ENCODE data around the gene TBC1D5. TPM values are rescaled to one million over a fixed set of nuclear protein-coding genes. Genes with fewer than 3 reads are reported as not detected.
A peak's percentile ranks its signal among the peaks of the same experiment; 100 is the strongest.

TBC1D5 gene
- total RNA-seq, 4 donors from 2014 or later: 21.3 to 86.4 (median 48.1) TPM

DNA sequence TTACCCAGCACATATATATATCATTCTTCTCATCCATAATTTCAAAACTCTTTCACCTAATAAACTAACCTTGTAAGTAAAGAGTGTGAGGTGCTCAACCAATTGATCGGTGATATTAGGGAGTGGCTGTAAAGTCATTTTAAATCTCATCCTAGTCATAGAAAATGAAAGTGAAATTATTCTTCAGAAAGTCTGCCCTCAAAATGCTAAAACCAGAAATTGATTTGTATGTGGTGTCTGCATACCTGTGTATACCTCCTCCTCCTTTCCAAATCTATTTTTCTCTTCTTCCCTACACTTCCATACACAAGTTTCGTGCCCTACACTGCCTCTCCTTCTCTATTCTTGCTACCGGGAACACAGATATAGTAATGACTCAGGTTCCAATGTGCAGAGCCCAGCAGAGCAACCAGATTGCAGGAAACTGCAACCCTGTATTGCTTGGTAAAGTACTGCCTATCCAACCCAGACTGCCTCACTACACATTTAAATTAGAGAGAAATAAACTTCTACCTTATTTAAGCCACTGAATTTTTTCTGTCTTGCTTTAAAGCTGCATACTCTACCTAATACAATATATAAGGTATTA is 7.4 kb upstream of the TBC1D5 start:
- DNase-seq: peak; percentile 15
- intact Hi-C loops (cut with DNase I; ENCODE audit: low total_unique reads): loop anchor here (5.0 kb wide), 1 partner anchor 698 kb away; no protein-coding TSS in a partner anchor
- TF ChIP-seq, protein P1, sequence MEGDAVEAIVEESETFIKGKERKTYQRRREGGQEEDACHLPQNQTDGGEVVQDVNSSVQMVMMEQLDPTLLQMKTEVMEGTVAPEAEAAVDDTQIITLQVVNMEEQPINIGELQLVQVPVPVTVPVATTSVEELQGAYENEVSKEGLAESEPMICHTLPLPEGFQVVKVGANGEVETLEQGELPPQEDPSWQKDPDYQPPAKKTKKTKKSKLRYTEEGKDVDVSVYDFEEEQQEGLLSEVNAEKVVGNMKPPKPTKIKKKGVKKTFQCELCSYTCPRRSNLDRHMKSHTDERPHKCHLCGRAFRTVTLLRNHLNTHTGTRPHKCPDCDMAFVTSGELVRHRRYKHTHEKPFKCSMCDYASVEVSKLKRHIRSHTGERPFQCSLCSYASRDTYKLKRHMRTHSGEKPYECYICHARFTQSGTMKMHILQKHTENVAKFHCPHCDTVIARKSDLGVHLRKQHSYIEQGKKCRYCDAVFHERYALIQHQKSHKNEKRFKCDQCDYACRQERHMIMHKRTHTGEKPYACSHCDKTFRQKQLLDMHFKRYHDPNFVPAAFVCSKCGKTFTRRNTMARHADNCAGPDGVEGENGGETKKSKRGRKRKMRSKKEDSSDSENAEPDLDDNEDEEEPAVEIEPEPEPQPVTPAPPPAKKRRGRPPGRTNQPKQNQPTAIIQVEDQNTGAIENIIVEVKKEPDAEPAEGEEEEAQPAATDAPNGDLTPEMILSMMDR (IDR thresholded peaks at IDR 0.05): no peak
- Histone ChIP-seq H3K4me3 (peak overlapping the region in 1 of 4 donors; percentile 13), H3K36me3 (no peaks in the 10 kb centered on the region), H3K4me1 (no peaks in the 10 kb centered on the region), H3K27me3 (no peaks in the 10 kb centered on the region), H3K9me3 (no peaks in the 10 kb centered on the region), H3K27ac (no peak overlapping the region)
- 22 to 34% methylated on average over 3 of the region's 3 CpGs for WGBS, 2 donors (ENCODE audit: low coverage in 1 of 2)
- in situ Hi-C loops (cut with MboI; ENCODE audit: low pct_ligation_motif_present in 1 of 4, low pct_unique_long_range_greater_than_20kb in 1 of 4, low sequenced_read_pairs in 3 of 4): no loop called here

DNA sequence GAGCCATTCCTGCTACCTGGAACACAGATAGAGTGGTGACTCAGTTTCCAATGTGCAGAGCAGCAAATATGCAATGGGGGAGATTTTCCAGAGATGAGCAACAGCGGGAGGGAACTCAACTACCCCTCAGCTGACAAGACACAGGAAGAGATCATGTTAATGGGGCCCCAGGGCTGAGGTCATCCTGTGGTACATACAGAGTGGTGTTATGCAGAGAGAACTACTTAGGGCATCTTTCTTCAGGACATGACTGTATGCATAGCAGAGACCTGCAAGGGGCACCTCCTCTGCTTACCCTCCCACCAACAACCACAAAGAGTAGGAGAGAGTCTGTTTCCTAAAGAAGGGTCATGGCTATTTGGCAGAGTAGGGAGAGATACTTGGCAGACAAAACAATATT is 6.8 kb upstream of the TBC1D5 start:
- no peaks in the 10 kb centered on the region for H3K36me3 ChIP-seq
- WGBS, 2 donors (ENCODE audit: low coverage in 1 of 2): 67 to 100% methylated on average over 1 of the region's 1 CpG
- no peak overlapping the region for H3K27ac ChIP-seq
- DNase-seq: no peak
- in situ Hi-C loops (cut with MboI; ENCODE audit: low pct_ligation_motif_present in 1 of 4, low pct_unique_long_range_greater_than_20kb in 1 of 4, low sequenced_read_pairs in 3 of 4): no loop called here
- no peaks in the 10 kb centered on the region for H3K4me1 ChIP-seq
- no peaks in the 10 kb centered on the region for H3K27me3 ChIP-seq
- H3K9me3 ChIP-seq: no peaks in the 10 kb centered on the region
- no peak for TF ChIP-seq EP300 (IDR thresholded peaks at IDR 0.05; ENCODE audit: low read depth)
- TF ChIP-seq POLR2AphosphoS5 (IDR thresholded peaks at IDR 0.05): no peak
- TF ChIP-seq, protein P1 (IDR thresholded peaks at IDR 0.05): no peak
- TF ChIP-seq POLR2A (IDR thresholded peaks at IDR 0.05): no peak
- intact Hi-C loops (cut with DNase I; ENCODE audit: low total_unique reads): no loop called here
- peak overlapping the region in 1 of 4 donors; percentile 13 for H3K4me3 ChIP-seq

DNA sequence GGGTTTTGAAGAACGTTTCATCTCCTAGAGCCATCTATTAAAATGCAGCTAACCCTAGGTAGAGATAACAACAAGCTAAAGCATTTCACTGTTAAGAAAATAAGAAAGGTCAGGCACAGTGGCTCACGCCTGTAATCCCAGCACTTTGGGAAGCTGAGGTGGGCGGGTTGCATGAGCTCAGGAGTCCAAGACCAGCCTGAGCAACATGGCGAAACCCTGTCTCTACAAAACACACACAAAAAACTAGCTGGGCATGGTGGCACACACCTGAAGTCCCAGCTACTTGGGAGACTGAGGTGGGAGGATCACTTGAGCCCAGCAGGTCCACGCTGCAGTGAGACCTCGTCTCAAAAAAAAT is 5.4 kb upstream of the TBC1D5 start:
- Histone ChIP-seq H3K27me3 (no peaks in the 10 kb centered on the region), H3K27ac (no peak overlapping the region), H3K4me1 (peaks cover 5 to 10% (median 9%) of the 10 kb centered on the region in 4 donors), H3K4me3 (no peak overlapping the region), H3K9me3 (no peaks in the 10 kb centered on the region), H3K36me3 (no peaks in the 10 kb centered on the region)
- in situ Hi-C loops (cut with MboI; ENCODE audit: low pct_ligation_motif_present in 1 of 4, low pct_unique_long_range_greater_than_20kb in 1 of 4, low sequenced_read_pairs in 3 of 4) (no loop called here), intact Hi-C loops (cut with DNase I; ENCODE audit: low total_unique reads) (no loop called here)
- TF ChIP-seq, protein P1 (IDR thresholded peaks at IDR 0.05): no peak
- TF ChIP-seq POLR2AphosphoS5 (IDR thresholded peaks at IDR 0.05): no peak
- 81 to 83% methylated on average over 6 of the region's 6 CpGs for WGBS, 2 donors (ENCODE audit: low coverage in 1 of 2)
- no peak for DNase-seq

DNA sequence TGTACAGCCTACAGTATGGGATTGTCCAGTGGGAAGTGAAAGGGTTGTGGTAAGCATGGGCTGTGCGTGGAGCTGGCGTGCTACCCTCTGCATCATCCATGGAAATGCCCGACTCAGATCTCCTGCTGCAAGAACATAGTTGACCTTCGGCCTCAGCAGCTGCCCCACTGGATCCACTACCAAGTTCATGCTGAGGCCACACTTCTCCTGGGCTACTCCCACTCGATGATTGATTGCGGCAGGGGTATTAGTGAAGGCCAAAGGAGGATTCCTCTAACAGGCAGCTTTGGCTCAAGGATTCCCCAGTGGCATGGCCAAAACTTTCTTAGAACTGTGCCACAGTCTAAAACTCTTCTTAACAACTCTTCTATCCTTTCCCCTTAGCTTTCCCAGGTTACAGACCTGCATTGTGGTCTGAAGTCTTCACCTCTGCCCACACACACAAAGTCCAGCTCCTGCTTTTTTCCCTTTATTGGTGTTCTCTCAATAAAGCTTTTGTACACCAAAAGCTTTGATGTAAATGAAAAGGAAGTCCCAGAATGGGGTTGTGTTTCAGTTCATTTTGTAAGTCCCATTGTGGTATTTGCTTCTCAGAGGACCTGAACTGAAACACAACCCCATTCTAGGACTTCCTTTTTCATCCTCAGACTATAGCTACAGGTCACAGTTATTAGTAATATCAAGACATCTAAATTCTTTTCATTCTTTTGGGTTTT is 4.9 kb upstream of the TBC1D5 start:
- no peaks in the 10 kb centered on the region for H3K9me3 ChIP-seq
- H3K36me3 ChIP-seq: no peaks in the 10 kb centered on the region
- in situ Hi-C loops (cut with MboI; ENCODE audit: low pct_ligation_motif_present in 1 of 4, low pct_unique_long_range_greater_than_20kb in 1 of 4, low sequenced_read_pairs in 3 of 4): no loop called here
- no peak for DNase-seq
- intact Hi-C loops (cut with DNase I; ENCODE audit: low total_unique reads): no loop called here
- peaks cover 5 to 10% (median 10%) of the 10 kb centered on the region in 4 donors for H3K4me1 ChIP-seq
- no peaks in the 10 kb centered on the region for H3K27me3 ChIP-seq
- TF ChIP-seq, protein P1 (IDR thresholded peaks at IDR 0.05): no peak
- TF ChIP-seq POLR2A (IDR thresholded peaks at IDR 0.05) (no peak), EP300 (IDR thresholded peaks at IDR 0.05; ENCODE audit: low read depth) (no peak), POLR2AphosphoS5 (IDR thresholded peaks at IDR 0.05) (no peak)
- 72% methylated on average over 6 of the region's 6 CpGs; no CpG with 5 or more reads in 1 of the 2 donors for WGBS, 2 donors (ENCODE audit: low coverage in 1 of 2)
- no peak overlapping the region for H3K4me3 ChIP-seq
- H3K27ac ChIP-seq: no peak overlapping the region
